NB4 (cell line): Measurements from ENCODE around the gene ANKRD61.

Source experiments
- DNase-seq: peaks from one replicate; pipeline ENCODE4 v3.0.0; 2010; ENCODE audit warnings: low read depth
- H3K4me3 ChIP-seq: one replicate; pipeline ENCODE4 v1.5.1; 2011; ENCODE audit warnings: mild to moderate bottlenecking, low read depth, low read length, moderate library complexity
- MYC ChIP-seq: IDR thresholded peaks from 2 replicates; pipeline ENCODE4 v1.6.1; 2011; ENCODE audit warnings: low read depth, low read length
- POLR2A ChIP-seq: IDR thresholded peaks from 2 replicates; pipeline ENCODE4 v1.6.1; 2011; ENCODE audit warnings: mild to moderate bottlenecking; ENCODE audit not compliant: insufficient read length; ENCODE audit errors: extremely low read depth
- TF ChIP-seq, protein P1 (sequence below): IDR thresholded peaks from one replicate; pipeline ENCODE4 v1.5.1; 2012; ENCODE audit warnings: low read depth, low read length
- TF ChIP-seq, protein P2 (sequence below): IDR thresholded peaks from 2 replicates; pipeline ENCODE4 v1.6.1; 2011; ENCODE audit warnings: low read depth, low read length

The ANKRD61 gene

DNA sequence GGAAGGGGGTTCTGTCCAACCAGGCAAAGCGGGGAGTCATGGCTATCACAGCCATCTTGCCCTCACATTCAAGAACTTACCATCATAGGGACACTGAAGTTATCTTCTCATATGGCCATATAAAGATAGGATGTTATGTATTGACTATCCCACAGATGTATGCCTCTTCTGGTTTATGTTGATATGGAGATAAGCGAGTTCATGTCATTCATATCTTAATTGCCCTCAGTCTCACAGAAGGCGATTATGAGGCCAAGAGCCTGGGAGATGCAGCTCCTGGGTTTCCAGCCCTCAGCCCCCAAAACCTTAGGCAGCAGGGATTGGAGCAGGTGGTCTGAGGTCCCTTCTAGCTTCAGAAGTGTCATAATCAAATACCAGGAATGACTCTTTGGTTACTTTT is 8.5 kb upstream of the ANKRD61 start:
- no peak for DNase-seq
- H3K4me3 ChIP-seq, result no peak overlapping the region
- TF ChIP-seq, protein P1, sequence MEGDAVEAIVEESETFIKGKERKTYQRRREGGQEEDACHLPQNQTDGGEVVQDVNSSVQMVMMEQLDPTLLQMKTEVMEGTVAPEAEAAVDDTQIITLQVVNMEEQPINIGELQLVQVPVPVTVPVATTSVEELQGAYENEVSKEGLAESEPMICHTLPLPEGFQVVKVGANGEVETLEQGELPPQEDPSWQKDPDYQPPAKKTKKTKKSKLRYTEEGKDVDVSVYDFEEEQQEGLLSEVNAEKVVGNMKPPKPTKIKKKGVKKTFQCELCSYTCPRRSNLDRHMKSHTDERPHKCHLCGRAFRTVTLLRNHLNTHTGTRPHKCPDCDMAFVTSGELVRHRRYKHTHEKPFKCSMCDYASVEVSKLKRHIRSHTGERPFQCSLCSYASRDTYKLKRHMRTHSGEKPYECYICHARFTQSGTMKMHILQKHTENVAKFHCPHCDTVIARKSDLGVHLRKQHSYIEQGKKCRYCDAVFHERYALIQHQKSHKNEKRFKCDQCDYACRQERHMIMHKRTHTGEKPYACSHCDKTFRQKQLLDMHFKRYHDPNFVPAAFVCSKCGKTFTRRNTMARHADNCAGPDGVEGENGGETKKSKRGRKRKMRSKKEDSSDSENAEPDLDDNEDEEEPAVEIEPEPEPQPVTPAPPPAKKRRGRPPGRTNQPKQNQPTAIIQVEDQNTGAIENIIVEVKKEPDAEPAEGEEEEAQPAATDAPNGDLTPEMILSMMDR, result no peak
- no peak for TF ChIP-seq MYC

DNA sequence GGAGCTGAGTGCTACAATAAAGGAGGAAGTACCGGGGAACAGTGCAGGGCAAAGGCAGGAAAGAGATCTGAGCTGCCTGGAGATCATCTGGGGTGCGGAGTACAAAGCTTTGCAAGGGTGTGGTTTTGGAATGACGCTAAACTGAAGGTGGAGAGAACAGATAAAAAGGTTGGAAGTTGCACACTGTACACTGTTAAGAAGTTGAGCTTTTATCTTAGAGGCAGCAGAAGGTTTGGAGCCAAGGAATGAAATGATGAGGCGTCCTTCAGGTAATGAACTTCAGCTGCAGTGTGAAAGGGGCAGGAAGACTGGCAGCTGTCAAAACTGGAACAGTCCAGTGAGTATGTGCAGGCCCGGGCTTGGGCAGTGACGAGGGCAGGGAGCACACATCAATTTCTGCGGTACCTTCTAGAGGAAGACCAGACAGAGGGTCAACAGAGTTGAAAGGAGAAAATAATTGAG is 7.2 kb upstream of the ANKRD61 start:
- H3K4me3 ChIP-seq, result no peak overlapping the region
- TF ChIP-seq, protein P2, sequence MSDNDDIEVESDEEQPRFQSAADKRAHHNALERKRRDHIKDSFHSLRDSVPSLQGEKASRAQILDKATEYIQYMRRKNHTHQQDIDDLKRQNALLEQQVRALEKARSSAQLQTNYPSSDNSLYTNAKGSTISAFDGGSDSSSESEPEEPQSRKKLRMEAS, result no peak
- TF ChIP-seq, protein P1, result no peak
- TF ChIP-seq POLR2A (no peak), MYC (no peak)
- DNase-seq, result no peak

DNA sequence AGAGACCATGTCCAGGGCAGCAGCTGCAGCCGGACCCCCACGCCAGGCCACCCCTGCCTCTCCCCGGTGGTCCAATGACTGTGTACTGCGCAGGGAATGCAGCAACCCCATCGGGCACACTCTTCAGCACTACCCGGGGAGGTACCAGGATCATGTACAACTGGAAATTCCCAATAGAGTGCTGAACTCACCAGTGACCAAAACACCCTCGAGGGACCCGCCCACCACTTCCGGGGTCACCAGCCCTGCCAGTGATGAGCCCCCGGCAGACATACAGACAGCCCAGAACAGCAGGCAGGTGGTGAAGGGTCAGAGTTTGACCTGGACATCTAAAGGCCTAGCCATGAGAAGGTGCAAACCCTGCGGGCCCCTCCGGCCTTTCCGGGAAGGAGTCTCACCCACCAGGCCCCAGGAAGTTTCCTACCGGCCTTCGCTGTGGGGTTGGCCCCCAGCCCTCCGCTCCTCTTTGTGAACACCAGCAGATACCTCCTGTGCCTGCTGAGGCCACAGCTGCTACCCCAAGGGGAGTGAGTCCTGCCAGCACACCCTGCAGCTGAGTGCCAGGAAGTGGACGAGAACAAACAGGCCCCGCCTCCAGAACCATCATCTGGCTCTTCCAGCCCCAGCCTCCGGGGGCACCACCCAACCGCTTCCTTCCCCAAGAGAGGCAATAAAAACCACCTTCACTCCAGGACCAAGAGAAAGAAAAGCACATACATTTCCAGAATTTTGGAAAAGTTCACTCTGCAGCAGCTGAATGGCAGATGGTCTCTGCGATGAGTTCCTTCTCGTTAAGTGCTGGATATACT is 5.0 kb upstream of the ANKRD61 start:
- DNase-seq, result peak; percentile 76

DNA sequence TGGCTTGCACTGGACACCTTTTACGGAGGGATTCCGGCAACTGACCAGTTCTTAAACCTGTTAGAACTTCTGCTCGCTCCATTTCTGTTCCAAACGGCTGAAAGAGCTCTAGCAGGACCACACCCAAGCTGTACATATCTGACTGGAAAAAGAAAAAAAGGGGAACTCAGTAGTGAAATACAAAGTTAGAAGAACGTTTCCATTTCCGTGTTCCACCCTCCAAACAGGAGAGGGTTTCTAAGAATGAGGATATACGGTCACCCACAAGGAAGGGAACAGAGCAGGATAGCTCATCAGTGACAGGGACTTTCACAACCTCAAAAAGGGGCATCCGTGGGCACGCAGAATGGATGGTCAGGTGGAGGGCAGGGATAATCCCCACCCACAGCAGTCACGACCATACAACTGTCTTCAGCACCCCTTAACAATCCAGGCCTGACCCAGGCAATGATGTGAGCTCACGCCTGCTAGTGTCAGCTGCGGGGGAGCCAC is 4.3 kb upstream of the ANKRD61 start:
- no peak overlapping the region for H3K4me3 ChIP-seq
- no peak for DNase-seq
- TF ChIP-seq, protein P2, result no peak
- TF ChIP-seq, protein P1, result no peak
- TF ChIP-seq POLR2A (no peak), MYC (no peak)

More for the DNA sequence above, 5.0 kb upstream of the ANKRD61 start:
- TF ChIP-seq, protein P2, result no peak
- TF ChIP-seq, protein P1, result peak; percentile 54
- no peak overlapping the region for H3K4me3 ChIP-seq

DNA sequence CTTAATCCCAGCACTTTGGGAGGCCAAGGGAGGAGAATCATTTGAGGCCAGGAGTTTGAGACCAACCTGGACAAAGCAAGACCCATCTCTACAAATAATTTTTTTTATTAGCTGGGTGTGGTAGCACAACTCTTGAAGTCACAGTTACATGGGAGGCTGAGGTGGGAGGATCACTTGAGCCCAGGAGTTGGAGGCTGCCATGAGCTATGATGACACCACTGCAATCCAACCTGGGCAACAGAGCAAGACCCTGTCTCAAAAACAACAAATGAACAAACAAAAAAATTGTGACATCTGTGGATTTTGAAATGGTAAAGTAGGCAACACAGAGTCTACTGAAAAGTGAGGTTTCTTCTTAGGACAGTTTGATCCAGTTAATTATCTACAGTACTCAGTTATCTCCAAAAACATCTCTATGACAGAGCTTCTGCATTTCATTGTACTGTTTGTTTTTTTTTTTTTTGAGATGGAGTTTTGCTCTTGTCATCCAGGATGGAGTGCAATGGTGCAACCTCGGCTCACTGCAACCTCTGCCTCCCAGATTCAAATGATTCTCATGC is 3.3 kb upstream of the ANKRD61 start:
- no peak overlapping the region for H3K4me3 ChIP-seq
- DNase-seq, result no peak
- TF ChIP-seq POLR2A (no peak), MYC (no peak)
- TF ChIP-seq, protein P2, result no peak
- TF ChIP-seq, protein P1, result no peak
